Ishikawa (cell line): Measurements from ENCODE around the gene TAF3.

ENCODE experiments used
- CEBPB ChIP-seq: IDR thresholded peaks from 2 replicates; pipeline ENCODE4 v1.6.1; 2012
- CREB1 ChIP-seq: IDR thresholded peaks from 2 replicates; pipeline ENCODE4 v1.6.1; 2012; ENCODE audit warnings: low read depth
- EGR1 ChIP-seq: IDR thresholded peaks from 2 replicates; pipeline ENCODE4 v1.6.1; 2012
- EP300 ChIP-seq: IDR thresholded peaks from 2 replicates; pipeline ENCODE4 v1.6.1; 2012; ENCODE audit warnings: borderline replicate concordance
- FOXM1 ChIP-seq: IDR thresholded peaks from 2 replicates; pipeline ENCODE4 v1.6.1; 2012; ENCODE audit warnings: low read depth, borderline replicate concordance
- NFIC ChIP-seq: IDR thresholded peaks from 2 replicates; pipeline ENCODE4 v1.6.1; 2012
- RAD21 ChIP-seq: IDR thresholded peaks from 2 replicates; pipeline ENCODE4 v1.6.1; 2012; ENCODE audit warnings: low read depth
- TAF1 ChIP-seq: IDR thresholded peaks from 2 replicates; pipeline ENCODE4 v1.6.1; 2012; ENCODE audit warnings: low read depth, mild to moderate bottlenecking
- TCF12 ChIP-seq: IDR thresholded peaks from 2 replicates; pipeline ENCODE4 v1.6.1; 2012; ENCODE audit warnings: low read depth
- TEAD4 ChIP-seq: IDR thresholded peaks from 2 replicates; pipeline ENCODE4 v1.6.1; 2012
- YY1 ChIP-seq: IDR thresholded peaks from 2 replicates; pipeline ENCODE4 v1.6.1; 2012; ENCODE audit warnings: low read depth
- ZBTB7A ChIP-seq: IDR thresholded peaks from 2 replicates; pipeline ENCODE4 v1.6.1; 2012; ENCODE audit warnings: low read depth
- TF ChIP-seq, protein P1 (sequence below): IDR thresholded peaks from 2 replicates; pipeline ENCODE4 v1.6.1; 2012
- TF ChIP-seq, protein P2 (sequence below): IDR thresholded peaks from 2 replicates; pipeline ENCODE4 v1.6.1; 2012; ENCODE audit warnings: low read depth, mild to moderate bottlenecking
- TF ChIP-seq, protein P3 (sequence below): IDR thresholded peaks from 2 replicates; pipeline ENCODE4 v1.6.1; 2012

Gene TAF3

GRCh38 chr10:7956508-7956907 lies 138.2 kb downstream of the TAF3 start:
- no peak for TF ChIP-seq CEBPB
- TF ChIP-seq ZBTB7A = no peak
- no peak for TF ChIP-seq YY1
- TF ChIP-seq, protein P1, sequence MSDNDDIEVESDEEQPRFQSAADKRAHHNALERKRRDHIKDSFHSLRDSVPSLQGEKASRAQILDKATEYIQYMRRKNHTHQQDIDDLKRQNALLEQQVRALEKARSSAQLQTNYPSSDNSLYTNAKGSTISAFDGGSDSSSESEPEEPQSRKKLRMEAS = no peak
- no peak for TF ChIP-seq TEAD4
- no peak for TF ChIP-seq RAD21
- TF ChIP-seq EP300 = no peak
- no peak for TF ChIP-seq TCF12
- TF ChIP-seq CREB1 = no peak
- no peak for TF ChIP-seq FOXM1
- TF ChIP-seq, protein P2, sequence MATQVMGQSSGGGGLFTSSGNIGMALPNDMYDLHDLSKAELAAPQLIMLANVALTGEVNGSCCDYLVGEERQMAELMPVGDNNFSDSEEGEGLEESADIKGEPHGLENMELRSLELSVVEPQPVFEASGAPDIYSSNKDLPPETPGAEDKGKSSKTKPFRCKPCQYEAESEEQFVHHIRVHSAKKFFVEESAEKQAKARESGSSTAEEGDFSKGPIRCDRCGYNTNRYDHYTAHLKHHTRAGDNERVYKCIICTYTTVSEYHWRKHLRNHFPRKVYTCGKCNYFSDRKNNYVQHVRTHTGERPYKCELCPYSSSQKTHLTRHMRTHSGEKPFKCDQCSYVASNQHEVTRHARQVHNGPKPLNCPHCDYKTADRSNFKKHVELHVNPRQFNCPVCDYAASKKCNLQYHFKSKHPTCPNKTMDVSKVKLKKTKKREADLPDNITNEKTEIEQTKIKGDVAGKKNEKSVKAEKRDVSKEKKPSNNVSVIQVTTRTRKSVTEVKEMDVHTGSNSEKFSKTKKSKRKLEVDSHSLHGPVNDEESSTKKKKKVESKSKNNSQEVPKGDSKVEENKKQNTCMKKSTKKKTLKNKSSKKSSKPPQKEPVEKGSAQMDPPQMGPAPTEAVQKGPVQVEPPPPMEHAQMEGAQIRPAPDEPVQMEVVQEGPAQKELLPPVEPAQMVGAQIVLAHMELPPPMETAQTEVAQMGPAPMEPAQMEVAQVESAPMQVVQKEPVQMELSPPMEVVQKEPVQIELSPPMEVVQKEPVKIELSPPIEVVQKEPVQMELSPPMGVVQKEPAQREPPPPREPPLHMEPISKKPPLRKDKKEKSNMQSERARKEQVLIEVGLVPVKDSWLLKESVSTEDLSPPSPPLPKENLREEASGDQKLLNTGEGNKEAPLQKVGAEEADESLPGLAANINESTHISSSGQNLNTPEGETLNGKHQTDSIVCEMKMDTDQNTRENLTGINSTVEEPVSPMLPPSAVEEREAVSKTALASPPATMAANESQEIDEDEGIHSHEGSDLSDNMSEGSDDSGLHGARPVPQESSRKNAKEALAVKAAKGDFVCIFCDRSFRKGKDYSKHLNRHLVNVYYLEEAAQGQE = no peak
- TF ChIP-seq, protein P3, sequence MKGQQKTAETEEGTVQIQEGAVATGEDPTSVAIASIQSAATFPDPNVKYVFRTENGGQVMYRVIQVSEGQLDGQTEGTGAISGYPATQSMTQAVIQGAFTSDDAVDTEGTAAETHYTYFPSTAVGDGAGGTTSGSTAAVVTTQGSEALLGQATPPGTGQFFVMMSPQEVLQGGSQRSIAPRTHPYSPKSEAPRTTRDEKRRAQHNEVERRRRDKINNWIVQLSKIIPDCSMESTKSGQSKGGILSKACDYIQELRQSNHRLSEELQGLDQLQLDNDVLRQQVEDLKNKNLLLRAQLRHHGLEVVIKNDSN = no peak
- no peak for TF ChIP-seq TAF1
- no peak for TF ChIP-seq EGR1
- no peak for TF ChIP-seq NFIC

GRCh38 chr10:7957591-7957990 lies 139.3 kb downstream of the TAF3 start:
- TF ChIP-seq FOXM1 (no peak), TEAD4 (no peak), CEBPB (no peak), YY1 (no peak), NFIC (no peak), EGR1 (no peak), CREB1 (no peak), TCF12 (no peak), EP300 (no peak), RAD21 (no peak), ZBTB7A (no peak), TAF1 (no peak)
- TF ChIP-seq, protein P1 = no peak
- TF ChIP-seq, protein P3 = no peak
- TF ChIP-seq, protein P2 = no peak

DNA sequence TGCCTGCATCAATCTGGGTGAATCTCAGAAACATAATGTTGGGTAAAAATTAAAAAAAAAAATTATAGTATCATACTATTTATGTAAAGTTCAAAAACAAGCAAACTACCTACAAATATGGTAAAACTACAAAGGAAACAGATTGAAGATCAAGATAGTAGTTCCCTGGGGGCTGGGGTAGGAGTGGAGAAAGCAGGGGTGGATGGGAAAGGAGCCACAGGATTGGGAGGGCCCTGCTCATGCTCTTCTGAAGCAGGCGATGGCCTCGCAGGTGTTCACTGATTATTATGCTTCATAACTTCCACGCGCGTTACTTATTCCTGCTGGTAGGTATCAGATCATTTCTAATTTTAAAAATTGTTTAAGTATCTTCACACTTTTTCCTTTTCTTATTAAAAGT lies 140.1 kb downstream of the TAF3 start:
- TF ChIP-seq TEAD4 = no peak
- TF ChIP-seq RAD21 = no peak
- no peak for TF ChIP-seq YY1
- TF ChIP-seq CEBPB = no peak
- no peak for TF ChIP-seq CREB1
- TF ChIP-seq TAF1 = no peak
- TF ChIP-seq EP300 = no peak
- TF ChIP-seq NFIC = no peak
- TF ChIP-seq, protein P2 = no peak
- TF ChIP-seq, protein P1 = no peak
- no peak for TF ChIP-seq EGR1
- TF ChIP-seq FOXM1 = no peak
- TF ChIP-seq, protein P3 = no peak
- no peak for TF ChIP-seq ZBTB7A
- no peak for TF ChIP-seq TCF12
